ENCODE results near the gene MPG. TPM values are rescaled to one million over a fixed set of nuclear protein-coding genes. Genes with fewer than 3 reads are reported as not detected.
"Not testable (repeated sequence)": the region's sequence is repeated elsewhere in the genome, so short reads cannot be mapped to it uniquely, and the experiment has no call there.

MPG gene
- polyA plus RNA-seq, 4 donors = 31.1 to 76.7 (median 68.1) TPM

DNA sequence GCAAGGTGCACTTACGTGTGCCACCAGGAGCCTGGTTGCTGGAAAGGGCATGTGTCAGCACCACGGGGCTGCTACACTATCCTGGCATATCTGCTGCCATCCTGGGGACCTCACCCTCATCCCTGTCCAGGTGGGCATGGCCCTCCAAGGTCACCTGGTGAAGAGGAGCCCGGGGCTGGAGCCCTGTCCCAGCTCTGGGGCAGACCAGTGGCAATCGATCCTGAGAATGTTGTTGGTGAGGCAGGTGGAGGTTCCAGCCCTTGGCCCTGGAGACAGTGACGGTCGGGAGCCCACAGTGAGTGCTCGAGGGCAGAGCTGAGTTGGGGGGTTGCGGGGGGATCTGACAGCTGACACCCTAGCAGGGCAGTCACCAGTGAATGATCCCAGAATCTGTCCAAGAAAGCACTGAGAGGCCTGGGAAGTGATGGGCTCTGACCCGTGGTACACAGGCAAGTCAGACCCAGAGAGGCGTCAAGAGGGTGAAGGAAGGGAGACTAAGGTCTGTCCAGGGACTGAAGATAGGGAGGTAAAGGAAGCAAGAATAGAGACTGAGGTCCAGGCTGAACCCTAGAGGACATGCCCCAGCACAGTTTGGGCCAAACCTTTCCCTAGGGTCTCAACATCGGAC, 42.2 kb upstream of the MPG start:
- Histone ChIP-seq H3K27me3 (ENCODE audit: control insufficient read depth in 3 of 3, insufficient read depth in 3 of 3, low read length in 3 of 3) (no peaks in the 10 kb centered on the region), H3K9me3 (ENCODE audit: control insufficient read depth in 2 of 2, insufficient read depth in 1 of 2, low read depth in 1 of 2, low read length in 1 of 2) (no peaks in the 10 kb centered on the region), H3K4me1 (ENCODE audit: control insufficient read depth in 3 of 3, insufficient read depth in 2 of 3, low read depth in 1 of 3, low read length in 2 of 3) (peaks cover 0 to 5% (median 0%) of the 10 kb centered on the region in 3 donors), H3K27ac (ENCODE audit: low read depth in 1 of 3, low read length in 2 of 3) (no peak overlapping the region), H3K4me3 (ENCODE audit: low read depth in 1 of 3, low read length in 3 of 3) (no peak overlapping the region), H3K36me3 (ENCODE audit: control insufficient read depth in 3 of 3, insufficient read depth in 2 of 3, low read depth in 1 of 3, low read length in 3 of 3) (peaks cover 0 to 5% (median 0%) of the 10 kb centered on the region in 3 donors)
- no peak for DNase-seq
- no peak for FAIRE-seq
- 81 to 93% (median 91%) methylated on average over 11 of the region's 11 CpGs for WGBS, 3 donors

DNA sequence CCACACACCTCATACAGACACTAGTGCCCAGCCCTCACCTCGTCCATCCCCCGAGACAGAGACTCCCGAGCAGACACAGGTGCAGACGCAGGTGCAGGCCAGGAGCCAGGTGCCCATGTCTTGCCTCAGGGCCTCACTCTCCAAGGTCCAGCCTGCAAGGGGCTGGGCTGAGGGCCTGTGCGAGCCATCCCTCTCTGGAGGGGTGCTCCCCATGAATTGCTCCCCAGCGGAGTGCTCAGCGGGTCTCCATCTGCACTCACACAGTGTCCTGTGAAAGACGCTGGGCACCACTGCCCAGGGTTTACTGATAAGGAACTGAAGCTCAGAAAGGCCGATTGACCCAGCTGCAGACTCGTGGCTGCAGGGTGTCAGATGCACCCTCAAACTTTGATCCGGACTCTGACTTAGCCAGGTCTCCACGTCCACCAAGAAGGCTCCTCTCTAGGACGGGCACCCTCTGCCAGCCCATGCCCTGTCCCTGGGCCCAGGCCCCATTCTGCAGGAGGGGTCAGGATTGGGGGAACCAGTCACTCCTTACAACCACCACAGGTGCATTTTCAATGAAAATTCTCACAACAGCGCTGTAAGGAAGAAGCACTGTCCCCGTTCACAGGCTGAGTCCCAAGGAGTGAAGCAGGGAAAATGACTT, 41.6 kb upstream of the MPG start:
- DNase-seq = no peak
- 65 to 84% (median 66%) methylated on average over 15 of the region's 15 CpGs for WGBS, 3 donors
- H3K4me3 ChIP-seq (ENCODE audit: low read depth in 1 of 3, low read length in 3 of 3) = no peak overlapping the region
- H3K27ac ChIP-seq (ENCODE audit: low read depth in 1 of 3, low read length in 2 of 3) = no peak overlapping the region
- H3K27me3 ChIP-seq (ENCODE audit: control insufficient read depth in 3 of 3, insufficient read depth in 3 of 3, low read length in 3 of 3) = no peaks in the 10 kb centered on the region
- FAIRE-seq = no peak
- peaks cover 0 to 5% (median 0%) of the 10 kb centered on the region in 3 donors for H3K36me3 ChIP-seq (ENCODE audit: control insufficient read depth in 3 of 3, insufficient read depth in 2 of 3, low read depth in 1 of 3, low read length in 3 of 3)
- peaks cover 0 to 5% (median 0%) of the 10 kb centered on the region in 3 donors for H3K4me1 ChIP-seq (ENCODE audit: control insufficient read depth in 3 of 3, insufficient read depth in 2 of 3, low read depth in 1 of 3, low read length in 2 of 3)
- H3K9me3 ChIP-seq (ENCODE audit: control insufficient read depth in 2 of 2, insufficient read depth in 1 of 2, low read depth in 1 of 2, low read length in 1 of 2) = no peaks in the 10 kb centered on the region

DNA sequence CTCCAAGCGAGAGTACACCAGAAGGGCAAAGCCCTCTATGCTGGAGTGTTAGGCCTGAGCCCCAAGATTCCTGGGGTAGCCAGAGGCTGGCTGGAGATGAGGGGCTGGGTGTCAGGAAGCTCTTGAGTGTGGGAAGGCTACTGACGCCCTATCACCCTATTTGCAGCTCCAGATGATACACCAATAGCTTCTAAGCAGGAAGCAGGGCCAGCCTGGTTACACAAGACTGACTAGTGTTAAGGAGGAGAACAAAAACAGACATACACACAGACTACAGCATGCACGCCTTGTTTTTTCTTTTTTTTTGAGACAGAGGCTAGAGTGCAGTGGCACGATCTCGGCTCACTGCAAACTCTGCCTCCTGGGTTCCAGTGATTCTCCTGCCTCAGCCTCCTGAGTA, 40.5 kb upstream of the MPG start:
- no peak overlapping the region for H3K4me3 ChIP-seq (ENCODE audit: low read depth in 1 of 3, low read length in 3 of 3)
- FAIRE-seq = no peak
- peaks cover 0 to 5% (median 0%) of the 10 kb centered on the region in 3 donors for H3K4me1 ChIP-seq (ENCODE audit: control insufficient read depth in 3 of 3, insufficient read depth in 2 of 3, low read depth in 1 of 3, low read length in 2 of 3)
- no peak for DNase-seq
- WGBS, 3 donors = 92 to 93% (median 92%) methylated on average over 5 of the region's 5 CpGs
- no peaks in the 10 kb centered on the region for H3K9me3 ChIP-seq (ENCODE audit: control insufficient read depth in 2 of 2, insufficient read depth in 1 of 2, low read depth in 1 of 2, low read length in 1 of 2)
- peaks cover 0 to 7% (median 0%) of the 10 kb centered on the region in 3 donors for H3K36me3 ChIP-seq (ENCODE audit: control insufficient read depth in 3 of 3, insufficient read depth in 2 of 3, low read depth in 1 of 3, low read length in 3 of 3)
- no peak overlapping the region for H3K27ac ChIP-seq (ENCODE audit: low read depth in 1 of 3, low read length in 2 of 3)
- no peaks in the 10 kb centered on the region for H3K27me3 ChIP-seq (ENCODE audit: control insufficient read depth in 3 of 3, insufficient read depth in 3 of 3, low read length in 3 of 3)

DNA sequence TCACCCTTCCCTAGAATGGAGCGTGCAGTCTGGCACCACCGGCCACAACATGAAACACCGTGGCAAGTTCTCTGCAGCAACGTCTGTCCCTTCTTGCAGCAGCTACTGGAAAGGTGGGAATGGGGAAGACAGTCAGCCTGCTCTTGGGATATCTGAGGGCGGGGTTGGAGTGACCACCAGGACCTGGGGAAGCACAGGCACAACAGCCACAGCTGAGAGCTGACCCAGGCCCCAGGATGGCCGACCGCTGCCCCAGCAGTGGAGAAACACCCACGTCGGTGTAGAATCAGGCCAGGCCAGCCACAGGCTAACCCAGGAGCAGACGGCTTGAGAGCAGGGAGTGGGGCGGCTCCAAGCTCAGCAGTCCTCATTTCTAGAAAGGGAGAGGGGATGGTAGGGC, 39.8 kb upstream of the MPG start:
- H3K27ac ChIP-seq (ENCODE audit: low read depth in 1 of 3, low read length in 2 of 3); H3K36me3 ChIP-seq (ENCODE audit: control insufficient read depth in 3 of 3, insufficient read depth in 2 of 3, low read depth in 1 of 3, low read length in 3 of 3); DNase-seq; FAIRE-seq; H3K4me1 ChIP-seq (ENCODE audit: control insufficient read depth in 3 of 3, insufficient read depth in 2 of 3, low read depth in 1 of 3, low read length in 2 of 3); H3K9me3 ChIP-seq (ENCODE audit: control insufficient read depth in 2 of 2, insufficient read depth in 1 of 2, low read depth in 1 of 2, low read length in 1 of 2); H3K27me3 ChIP-seq (ENCODE audit: control insufficient read depth in 3 of 3, insufficient read depth in 3 of 3, low read length in 3 of 3); H3K4me3 ChIP-seq (ENCODE audit: low read depth in 1 of 3, low read length in 3 of 3): not testable (repeated sequence)
- 80 to 96% (median 91%) methylated on average over 11 of the region's 11 CpGs for WGBS, 3 donors

DNA sequence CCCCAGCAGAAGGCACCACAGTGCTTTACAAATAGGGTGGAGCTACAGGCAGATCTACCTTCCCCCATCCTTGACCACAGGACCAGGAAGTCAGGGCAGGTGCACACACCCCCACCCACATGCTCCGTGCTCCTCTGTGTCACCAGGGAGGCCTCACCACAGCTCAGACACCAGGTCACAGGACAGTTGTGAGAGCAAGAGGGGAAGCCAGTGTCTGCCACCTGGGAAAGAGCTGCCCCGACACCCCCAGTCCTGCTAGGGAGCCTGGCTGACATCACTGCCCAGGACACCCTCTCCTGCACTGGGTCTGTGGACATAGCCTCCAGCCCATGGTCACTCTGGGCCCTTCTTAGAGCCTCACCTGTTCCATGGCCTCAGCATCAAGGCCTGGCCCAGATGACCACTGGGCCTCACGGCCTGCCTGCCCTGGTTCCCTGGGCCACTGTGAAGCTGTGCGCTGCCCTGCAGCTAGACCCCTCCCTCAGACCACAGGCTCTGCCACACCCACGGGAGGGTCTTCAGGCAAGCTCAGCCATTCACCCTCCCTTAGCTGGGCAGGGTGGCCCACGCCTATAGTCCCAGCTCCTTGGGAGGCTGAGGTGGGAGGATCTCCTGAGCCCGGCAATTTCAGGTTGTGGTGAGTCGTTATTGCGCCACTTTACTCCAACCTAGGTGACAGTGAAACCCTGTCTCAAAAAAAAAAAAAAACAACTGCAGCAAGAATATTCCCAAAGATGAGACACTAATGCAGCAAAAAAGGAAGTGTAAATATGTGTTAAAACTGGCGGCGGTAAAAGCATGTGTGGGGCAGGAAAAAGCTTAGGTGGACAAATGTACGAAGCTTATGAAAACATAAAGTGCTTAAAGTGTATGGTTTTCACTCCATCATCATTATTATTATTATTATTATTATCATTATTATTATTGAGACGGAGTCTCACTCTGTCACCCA, 38.8 kb upstream of the MPG start:
- peak overlapping the region in 1 of 3 donors; percentile 64 for H3K27ac ChIP-seq (ENCODE audit: low read depth in 1 of 3, low read length in 2 of 3)
- H3K4me3 ChIP-seq (ENCODE audit: low read depth in 1 of 3, low read length in 3 of 3) = no peak overlapping the region
- H3K27me3 ChIP-seq (ENCODE audit: control insufficient read depth in 3 of 3, insufficient read depth in 3 of 3, low read length in 3 of 3) = no peaks in the 10 kb centered on the region
- peak; percentile 43 to 62 for DNase-seq
- no peak for FAIRE-seq
- H3K9me3 ChIP-seq (ENCODE audit: control insufficient read depth in 2 of 2, insufficient read depth in 1 of 2, low read depth in 1 of 2, low read length in 1 of 2) = no peaks in the 10 kb centered on the region
- H3K4me1 ChIP-seq (ENCODE audit: control insufficient read depth in 3 of 3, insufficient read depth in 2 of 3, low read depth in 1 of 3, low read length in 2 of 3) = peaks cover 0 to 5% (median 0%) of the 10 kb centered on the region in 3 donors
- WGBS, 3 donors = 72 to 81% (median 76%) methylated on average over 10 to 13 of the region's 13 CpGs
- H3K36me3 ChIP-seq (ENCODE audit: control insufficient read depth in 3 of 3, insufficient read depth in 2 of 3, low read depth in 1 of 3, low read length in 3 of 3) = peaks cover 0 to 9% (median 0%) of the 10 kb centered on the region in 3 donors

DNA sequence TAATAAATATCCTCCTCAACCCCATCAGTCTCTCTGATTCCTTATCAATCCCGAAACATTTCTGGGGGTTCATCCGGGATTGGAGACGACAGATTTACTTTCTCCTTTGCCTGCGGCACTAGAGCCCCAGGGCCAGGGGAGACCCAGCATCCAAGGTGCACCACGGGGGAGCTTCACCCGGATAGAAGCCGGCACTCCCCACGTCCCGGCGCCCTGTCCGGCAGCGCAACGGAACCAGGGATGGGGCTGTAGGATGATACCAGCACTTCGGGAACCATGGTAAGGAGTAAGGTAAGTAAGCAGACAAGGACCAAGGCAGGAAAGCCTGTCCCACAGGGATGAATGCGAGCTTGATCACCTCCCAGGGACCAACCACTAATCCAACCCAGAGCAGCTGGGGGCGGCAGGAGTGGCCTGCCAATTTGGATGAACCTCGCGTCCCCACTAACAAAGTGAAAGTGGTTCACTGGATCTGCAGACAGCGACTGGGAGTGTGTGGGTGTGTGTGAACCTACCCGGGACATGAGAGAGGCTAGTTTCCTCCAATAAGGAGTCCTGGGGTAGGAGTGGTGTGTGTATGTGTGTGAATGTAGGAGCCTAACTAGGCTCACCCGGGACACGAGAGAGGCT, 36.5 kb upstream of the MPG start:
- Histone ChIP-seq H3K27me3 (ENCODE audit: control insufficient read depth in 3 of 3, insufficient read depth in 3 of 3, low read length in 3 of 3) (no peaks in the 10 kb centered on the region), H3K4me3 (ENCODE audit: low read depth in 1 of 3, low read length in 3 of 3) (no peak overlapping the region), H3K36me3 (ENCODE audit: control insufficient read depth in 3 of 3, insufficient read depth in 2 of 3, low read depth in 1 of 3, low read length in 3 of 3) (peaks cover 5 to 15% (median 7%) of the 10 kb centered on the region in 3 donors), H3K27ac (ENCODE audit: low read depth in 1 of 3, low read length in 2 of 3) (no peak overlapping the region), H3K4me1 (ENCODE audit: control insufficient read depth in 3 of 3, insufficient read depth in 2 of 3, low read depth in 1 of 3, low read length in 2 of 3) (peaks cover 0 to 5% (median 0%) of the 10 kb centered on the region in 3 donors), H3K9me3 (ENCODE audit: control insufficient read depth in 2 of 2, insufficient read depth in 1 of 2, low read depth in 1 of 2, low read length in 1 of 2) (no peaks in the 10 kb centered on the region)
- 90 to 93% (median 92%) methylated on average over 22 of the region's 22 CpGs for WGBS, 3 donors
- no peak for FAIRE-seq
- DNase-seq = no peak

DNA sequence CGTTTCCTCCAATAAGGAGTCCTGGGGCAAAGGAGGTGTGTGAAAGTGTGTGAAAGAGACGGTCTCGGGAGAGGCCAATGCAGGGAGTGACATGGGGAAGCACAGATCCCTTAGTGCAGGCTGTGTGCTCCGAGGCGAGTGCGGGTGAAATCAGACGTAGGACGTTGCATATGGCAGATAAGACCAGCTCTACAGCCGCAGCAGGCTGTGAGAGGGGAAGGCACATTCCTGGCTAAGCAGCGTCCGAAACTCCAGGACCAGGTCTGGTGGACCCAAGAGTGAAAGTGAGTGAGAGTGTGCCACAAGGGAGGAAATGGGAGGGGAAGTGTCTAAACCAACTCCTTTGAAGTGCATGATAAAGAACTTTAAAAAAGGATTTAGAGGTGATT, 36.0 kb upstream of the MPG start:
- Histone ChIP-seq H3K9me3 (ENCODE audit: control insufficient read depth in 2 of 2, insufficient read depth in 1 of 2, low read depth in 1 of 2, low read length in 1 of 2) (no peaks in the 10 kb centered on the region), H3K36me3 (ENCODE audit: control insufficient read depth in 3 of 3, insufficient read depth in 2 of 3, low read depth in 1 of 3, low read length in 3 of 3) (peaks cover 5 to 15% (median 7%) of the 10 kb centered on the region in 3 donors), H3K4me3 (ENCODE audit: low read depth in 1 of 3, low read length in 3 of 3) (no peak overlapping the region), H3K4me1 (ENCODE audit: control insufficient read depth in 3 of 3, insufficient read depth in 2 of 3, low read depth in 1 of 3, low read length in 2 of 3) (peaks cover 0 to 5% (median 0%) of the 10 kb centered on the region in 3 donors), H3K27ac (ENCODE audit: low read depth in 1 of 3, low read length in 2 of 3) (no peak overlapping the region), H3K27me3 (ENCODE audit: control insufficient read depth in 3 of 3, insufficient read depth in 3 of 3, low read length in 3 of 3) (no peaks in the 10 kb centered on the region)
- FAIRE-seq (no peak), DNase-seq (no peak)
- WGBS, 3 donors = 87 to 93% (median 88%) methylated on average over 11 of the region's 11 CpGs

DNA sequence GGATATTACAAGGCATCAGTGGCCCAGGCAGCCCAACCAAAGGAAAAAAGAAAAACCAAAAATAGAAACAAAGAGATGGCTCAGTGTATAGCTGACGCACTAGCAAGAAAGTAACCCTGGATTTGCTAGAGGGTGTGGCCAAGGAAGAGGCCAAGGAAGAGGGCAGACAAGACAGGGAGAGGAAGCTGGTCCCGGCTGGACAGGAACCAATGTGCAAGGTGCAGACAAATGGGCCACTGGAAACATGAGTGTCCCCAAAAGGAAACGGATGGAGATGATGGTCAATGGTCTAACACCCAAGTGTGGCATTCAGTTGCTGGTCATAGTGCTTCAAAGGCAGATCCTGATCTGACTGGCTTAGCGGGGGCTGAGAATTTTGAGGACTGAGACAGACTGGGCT, 35.3 kb upstream of the MPG start:
- no peak overlapping the region for H3K4me3 ChIP-seq (ENCODE audit: low read depth in 1 of 3, low read length in 3 of 3)
- H3K27ac ChIP-seq (ENCODE audit: low read depth in 1 of 3, low read length in 2 of 3) = no peak overlapping the region
- H3K9me3 ChIP-seq (ENCODE audit: control insufficient read depth in 2 of 2, insufficient read depth in 1 of 2, low read depth in 1 of 2, low read length in 1 of 2) = no peaks in the 10 kb centered on the region
- 87 to 94% (median 89%) methylated on average over 4 of the region's 4 CpGs for WGBS, 3 donors
- peaks cover 0 to 5% (median 0%) of the 10 kb centered on the region in 3 donors for H3K4me1 ChIP-seq (ENCODE audit: control insufficient read depth in 3 of 3, insufficient read depth in 2 of 3, low read depth in 1 of 3, low read length in 2 of 3)
- no peak for DNase-seq
- H3K27me3 ChIP-seq (ENCODE audit: control insufficient read depth in 3 of 3, insufficient read depth in 3 of 3, low read length in 3 of 3) = no peaks in the 10 kb centered on the region
- peaks cover 5 to 15% (median 7%) of the 10 kb centered on the region in 3 donors for H3K36me3 ChIP-seq (ENCODE audit: control insufficient read depth in 3 of 3, insufficient read depth in 2 of 3, low read depth in 1 of 3, low read length in 3 of 3)
- FAIRE-seq = no peak

All from small intestine (tissue), 7 donors.